Stomach (tissue), 4 donors: ENCODE data around the gene RABGAP1.

Source experiments
- CTCF ChIP-seq, 7 experiments: fragments of 450-650 bp in 4 of 7; fragments of 200-600 bp in 3 of 7; sonication (generic) in 3 of 7; IDR thresholded peaks; one replicate each; pipeline ENCODE4 v1.5.1; 2016 to 2019; ENCODE audit warnings: antibody characterized with exemption in 7 of 7, control low read depth in 2 of 7, mild to moderate bottlenecking in 1 of 7
- EP300 ChIP-seq: sonication (generic); formaldehyde crosslinking; IDR thresholded peaks from one replicate; pipeline ENCODE4 v1.6.1; 2017; ENCODE audit warnings: antibody characterized with exemption

- TF ChIP-seq CTCF (IDR thresholded peaks at IDR 0.05) (no peak), EP300 (no peak)
Observed at GRCh38 chr9:123011380-123011779, 70.6 kb downstream of the RABGAP1 start.
